Measurements from ENCODE around the gene PDIA6.

DNA sequence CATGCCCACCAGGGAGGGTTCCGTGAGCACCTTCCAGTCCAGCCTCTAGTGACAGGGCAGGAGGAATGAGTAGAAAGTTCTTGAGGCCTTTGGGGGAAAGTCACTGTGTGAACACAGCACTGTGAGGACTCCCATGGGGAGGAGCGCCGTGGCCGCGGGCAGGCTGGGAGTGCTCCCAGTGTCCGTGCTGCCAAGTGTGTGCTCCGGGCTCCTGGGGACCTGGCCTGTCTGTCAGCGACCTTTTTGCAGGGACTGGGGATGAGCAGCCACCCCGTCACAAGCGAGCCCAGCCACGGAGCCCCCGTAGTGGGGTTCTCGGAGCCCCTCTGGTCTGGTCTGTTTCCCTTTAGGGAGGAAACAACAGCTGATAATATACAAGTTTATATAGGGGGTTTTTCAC, 36.8 kb downstream of the PDIA6 start:
- TF ChIP-seq CTCF (IDR thresholded peaks at IDR 0.05; ENCODE audit: insufficient read depth, low read length) (no peak), POLR2AphosphoS5 (IDR thresholded peaks at IDR 0.05; ENCODE audit: low read depth) (no peak), SPI1 (IDR thresholded peaks at IDR 0.05; ENCODE audit: borderline replicate concordance, low read depth) (no peak)
- TF ChIP-seq, protein P1, sequence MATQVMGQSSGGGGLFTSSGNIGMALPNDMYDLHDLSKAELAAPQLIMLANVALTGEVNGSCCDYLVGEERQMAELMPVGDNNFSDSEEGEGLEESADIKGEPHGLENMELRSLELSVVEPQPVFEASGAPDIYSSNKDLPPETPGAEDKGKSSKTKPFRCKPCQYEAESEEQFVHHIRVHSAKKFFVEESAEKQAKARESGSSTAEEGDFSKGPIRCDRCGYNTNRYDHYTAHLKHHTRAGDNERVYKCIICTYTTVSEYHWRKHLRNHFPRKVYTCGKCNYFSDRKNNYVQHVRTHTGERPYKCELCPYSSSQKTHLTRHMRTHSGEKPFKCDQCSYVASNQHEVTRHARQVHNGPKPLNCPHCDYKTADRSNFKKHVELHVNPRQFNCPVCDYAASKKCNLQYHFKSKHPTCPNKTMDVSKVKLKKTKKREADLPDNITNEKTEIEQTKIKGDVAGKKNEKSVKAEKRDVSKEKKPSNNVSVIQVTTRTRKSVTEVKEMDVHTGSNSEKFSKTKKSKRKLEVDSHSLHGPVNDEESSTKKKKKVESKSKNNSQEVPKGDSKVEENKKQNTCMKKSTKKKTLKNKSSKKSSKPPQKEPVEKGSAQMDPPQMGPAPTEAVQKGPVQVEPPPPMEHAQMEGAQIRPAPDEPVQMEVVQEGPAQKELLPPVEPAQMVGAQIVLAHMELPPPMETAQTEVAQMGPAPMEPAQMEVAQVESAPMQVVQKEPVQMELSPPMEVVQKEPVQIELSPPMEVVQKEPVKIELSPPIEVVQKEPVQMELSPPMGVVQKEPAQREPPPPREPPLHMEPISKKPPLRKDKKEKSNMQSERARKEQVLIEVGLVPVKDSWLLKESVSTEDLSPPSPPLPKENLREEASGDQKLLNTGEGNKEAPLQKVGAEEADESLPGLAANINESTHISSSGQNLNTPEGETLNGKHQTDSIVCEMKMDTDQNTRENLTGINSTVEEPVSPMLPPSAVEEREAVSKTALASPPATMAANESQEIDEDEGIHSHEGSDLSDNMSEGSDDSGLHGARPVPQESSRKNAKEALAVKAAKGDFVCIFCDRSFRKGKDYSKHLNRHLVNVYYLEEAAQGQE (IDR thresholded peaks at IDR 0.05; ENCODE audit: insufficient replicate concordance, low read depth), result no peak

Data from HL-60 (cell line).